GM12873 (cell line): Measurements from ENCODE around the gene SLC45A1.
A peak's percentile ranks its signal among the peaks of the same experiment; 100 is the strongest.

Experiments
- CTCF ChIP-seq: IDR thresholded peaks from 2 replicates; pipeline ENCODE4 v1.5.1; 2012; ENCODE audit warnings: low read depth, mild to moderate bottlenecking, moderate library complexity, low read length, control low read depth; ENCODE audit not compliant: insufficient read depth; ENCODE audit errors: missing control alignments

The SLC45A1 gene

DNA sequence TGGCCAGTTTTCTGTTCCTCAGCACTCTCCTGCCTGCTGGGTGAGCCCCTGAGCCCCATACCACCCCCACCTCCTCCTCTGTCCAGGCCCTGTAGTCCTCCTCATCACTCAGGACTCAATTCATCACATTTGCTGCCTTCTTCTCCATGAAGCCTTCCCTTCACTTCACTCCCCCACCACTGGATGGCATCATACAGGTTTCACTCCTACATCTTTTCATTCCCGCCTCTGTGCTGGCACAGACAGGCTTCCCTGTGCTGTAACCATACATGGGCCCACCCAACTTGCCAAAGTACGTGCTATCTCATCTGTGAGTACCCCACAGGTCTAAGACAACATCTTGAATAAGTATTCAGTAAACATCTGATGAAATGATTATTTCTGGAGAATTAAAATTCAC is 56.9 kb downstream of the SLC45A1 start:
- TF ChIP-seq CTCF: peak; percentile 52

DNA sequence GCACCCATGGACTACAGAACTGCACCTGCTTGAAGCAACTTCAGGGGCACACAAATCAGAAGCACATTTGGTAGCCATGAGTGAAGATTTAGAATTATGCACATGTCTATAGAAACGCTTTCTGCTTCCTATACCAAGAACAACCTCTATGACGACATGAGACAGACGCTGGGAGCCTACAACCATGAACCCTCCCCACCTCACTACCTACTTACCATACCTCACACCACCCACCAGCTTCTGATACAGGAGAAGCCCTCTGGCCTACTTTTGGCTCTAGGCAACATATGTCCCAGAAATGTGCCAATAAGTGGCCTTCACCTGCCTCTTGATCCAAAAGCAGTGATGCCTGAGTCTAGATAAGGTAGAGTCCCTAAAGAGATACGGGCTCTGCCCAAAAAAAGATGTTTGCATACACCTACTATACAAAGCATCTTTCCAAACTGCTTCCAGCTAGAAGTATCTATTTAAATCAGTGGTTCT is 58.5 kb downstream of the SLC45A1 start:
- TF ChIP-seq CTCF: no peak

DNA sequence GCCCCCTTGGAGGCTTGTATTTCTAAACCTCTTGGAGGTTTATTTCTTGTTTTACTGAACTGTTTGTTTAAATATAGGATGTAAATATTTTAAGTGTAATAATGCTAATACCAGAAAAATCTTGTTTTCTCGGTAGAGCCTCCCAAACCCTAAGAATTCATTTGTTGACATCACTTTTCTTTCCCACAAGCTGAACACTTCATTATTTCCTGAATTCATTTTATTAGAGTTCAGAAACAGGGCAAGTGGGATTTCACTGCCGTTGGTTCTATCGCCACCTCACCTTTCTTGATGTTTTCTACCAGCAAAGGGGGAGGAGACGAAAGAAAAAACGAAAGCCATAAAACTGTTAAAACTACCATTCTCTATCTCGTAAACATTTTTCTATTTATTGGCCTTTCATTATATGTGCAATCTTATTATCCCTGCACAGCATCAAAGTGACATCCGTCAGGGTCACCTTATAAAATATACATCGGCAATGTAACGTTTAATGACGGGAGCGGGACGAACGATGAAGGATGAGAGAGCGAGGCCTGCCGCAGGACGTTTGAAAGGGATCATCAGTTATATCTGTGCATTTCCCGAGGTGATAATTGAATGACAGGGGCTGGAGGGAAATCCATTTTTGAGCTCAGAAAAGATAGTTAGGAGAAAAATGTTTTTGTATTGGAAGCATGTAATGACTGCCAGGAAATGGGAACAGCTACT is 59.5 kb downstream of the SLC45A1 start:
- TF ChIP-seq CTCF: no peak

DNA sequence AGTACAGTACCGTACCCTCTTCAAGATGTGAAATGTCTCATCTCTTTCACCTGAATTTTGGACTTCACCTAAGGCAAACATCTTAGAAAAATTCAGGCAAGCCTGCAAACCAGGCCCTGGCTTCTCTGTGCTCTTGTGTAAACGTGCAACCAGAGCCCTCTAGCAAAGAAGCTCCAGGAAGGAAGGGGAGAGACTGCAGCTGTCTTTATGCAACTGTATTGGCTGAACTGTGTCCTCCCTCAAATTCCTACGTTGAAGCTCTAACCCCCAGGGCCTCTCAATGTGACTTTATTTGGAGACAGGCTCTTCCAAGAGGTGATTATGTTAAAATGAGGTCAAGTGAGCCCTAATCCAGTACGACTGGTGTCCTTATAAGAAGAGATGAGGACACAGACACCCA is 60.3 kb downstream of the SLC45A1 start:
- TF ChIP-seq CTCF: no peak

- TF ChIP-seq CTCF: no peak
Measured at GRCh38 chr1:8378981-8379470, 61.1 kb downstream of the SLC45A1 start.

- TF ChIP-seq CTCF: no peak
Measured at GRCh38 chr1:8379513-8380186, 61.7 kb downstream of the SLC45A1 start.

- TF ChIP-seq CTCF: no peak
Measured at GRCh38 chr1:8381618-8382017, 63.7 kb downstream of the SLC45A1 start.
